Stimulated activated naive CD8-positive, alpha-beta T cell treated with anti-CD3 and anti-CD28 coated beads, Interleukin-15, Interleukin-2, amounts not matched to agents 100 U/mL and 50 U/mL, for 24 hours (primary cell): ENCODE results near the gene GNB3.
"Not testable (repeated sequence)": the region's sequence is repeated elsewhere in the genome, so short reads cannot be mapped to it uniquely, and the experiment has no call there.

ENCODE experiments used
- ATAC-seq: fragments of 150-1000 bp; cut with Tn5 transposase; one replicate; pipeline ENCODE4 v1.10.0; 2021
- DNase-seq: peaks from one replicate; pipeline ENCODE4 v3.0.0; 2021

GNB3 gene

DNA sequence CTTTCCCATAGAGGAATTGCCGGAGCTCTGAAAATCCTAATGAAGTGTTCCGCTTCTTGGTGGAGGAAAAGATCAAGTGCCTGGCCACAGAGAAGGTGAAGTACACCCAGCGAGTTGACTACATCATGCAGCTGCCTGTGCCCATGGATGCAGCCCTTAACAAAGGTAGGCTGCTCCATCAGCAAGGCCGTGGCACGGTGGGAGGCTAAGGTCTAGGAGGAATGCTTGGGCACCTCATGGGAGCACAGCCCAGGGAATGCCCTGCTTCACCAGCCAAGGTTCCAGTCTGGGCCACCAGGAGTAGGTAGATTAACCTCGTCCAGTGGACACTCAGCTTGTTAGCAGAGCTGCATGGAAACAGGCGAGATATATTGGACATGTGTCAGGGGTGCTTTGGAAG lies 20.2 kb downstream of the GNB3 start:
- DNase-seq = no peak
- no peak for ATAC-seq

DNA sequence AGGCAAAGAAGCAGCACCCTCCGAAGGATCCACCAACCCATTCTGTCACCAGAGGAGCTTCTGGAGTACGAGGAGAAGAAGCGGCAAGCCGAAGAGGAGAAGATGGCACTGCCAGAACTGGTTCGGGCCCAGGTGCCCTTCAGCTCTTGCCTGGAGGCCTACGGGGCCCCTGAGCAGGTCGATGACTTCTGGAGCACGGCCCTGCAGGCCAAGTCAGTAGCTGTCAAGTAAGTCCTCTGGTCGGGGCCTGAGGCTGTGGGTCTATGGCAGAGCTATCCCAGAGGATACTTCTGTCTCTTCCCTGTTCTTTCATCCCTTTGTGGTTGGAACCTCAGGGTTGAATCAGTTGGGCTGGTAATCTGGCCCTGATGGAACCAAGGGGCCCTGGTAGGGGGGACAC lies 20.7 kb downstream of the GNB3 start:
- no peak for ATAC-seq
- no peak for DNase-seq

DNA sequence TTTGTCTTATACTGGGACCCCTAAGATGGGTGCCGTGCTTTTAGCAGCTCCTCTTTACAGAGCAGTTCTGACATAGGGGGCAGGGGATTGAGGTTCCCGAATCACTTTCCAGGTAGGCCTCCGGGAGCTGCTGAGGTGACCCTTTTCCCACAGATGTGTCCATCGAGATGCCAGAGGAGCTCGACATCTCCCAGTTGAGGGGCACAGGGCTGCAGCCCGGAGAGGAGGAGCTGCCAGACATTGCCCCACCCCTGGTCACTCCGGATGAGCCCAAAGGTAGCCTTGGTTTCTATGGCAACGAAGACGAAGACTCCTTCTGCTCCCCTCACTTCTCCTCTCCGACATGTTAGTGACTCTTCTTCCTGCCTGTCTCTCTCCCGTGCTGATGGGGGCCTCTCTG lies 22.3 kb downstream of the GNB3 start:
- ATAC-seq (no peak), DNase-seq (no peak)

DNA sequence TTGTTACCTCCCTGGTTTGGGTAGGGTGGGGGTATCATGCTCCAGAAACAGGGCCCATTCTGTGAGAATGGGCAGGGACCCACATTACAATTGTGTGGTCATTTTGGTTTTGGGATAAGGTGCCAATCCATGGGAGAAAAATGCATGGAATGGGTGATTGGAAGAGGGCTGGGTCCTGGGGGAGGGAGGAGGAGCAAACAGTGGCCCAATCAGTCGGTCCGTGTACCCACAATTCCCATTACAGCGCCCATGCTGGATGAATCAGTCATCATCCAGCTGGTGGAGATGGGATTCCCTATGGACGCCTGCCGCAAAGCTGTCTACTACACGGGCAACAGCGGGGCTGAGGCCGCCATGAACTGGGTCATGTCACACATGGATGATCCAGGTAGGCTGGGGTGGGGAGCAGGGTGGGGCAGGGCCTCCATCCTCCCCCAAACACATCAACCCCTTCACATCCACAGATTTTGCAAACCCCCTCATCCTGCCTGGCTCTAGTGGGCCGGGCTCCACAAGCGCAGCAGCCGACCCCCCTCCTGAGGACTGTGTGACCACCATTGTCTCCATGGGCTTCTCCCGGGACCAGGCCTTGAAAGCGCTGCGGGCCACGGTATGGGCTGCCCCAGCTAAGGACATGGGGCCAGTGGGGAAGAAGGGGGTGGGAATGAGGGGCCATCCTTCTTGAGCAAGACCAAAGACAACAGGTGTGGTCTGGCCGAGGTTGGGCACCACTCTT lies 23.0 kb downstream of the GNB3 start:
- DNase-seq = no peak
- no peak for ATAC-seq

DNA sequence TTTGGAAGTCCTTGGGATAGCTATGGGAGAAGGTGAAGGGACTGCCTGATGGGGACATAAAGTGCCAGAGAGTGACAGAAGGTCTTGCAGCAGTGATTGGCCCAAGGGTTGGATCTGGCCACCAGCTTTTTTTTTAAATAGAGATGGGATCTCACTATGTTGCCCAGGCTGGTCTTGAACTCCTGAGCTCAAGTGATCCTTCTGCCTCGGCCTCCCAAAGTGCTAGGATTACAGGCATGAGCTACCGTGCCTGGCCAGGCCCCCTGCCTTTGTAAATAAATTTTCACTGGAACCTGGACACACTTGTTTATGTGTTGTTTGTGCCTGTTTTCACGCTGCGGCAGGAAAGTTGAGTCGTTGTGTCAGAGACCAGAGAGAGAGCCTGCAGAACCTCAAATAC lies 24.6 kb downstream of the GNB3 start:
- not testable (repeated sequence) for DNase-seq, ATAC-seq

DNA sequence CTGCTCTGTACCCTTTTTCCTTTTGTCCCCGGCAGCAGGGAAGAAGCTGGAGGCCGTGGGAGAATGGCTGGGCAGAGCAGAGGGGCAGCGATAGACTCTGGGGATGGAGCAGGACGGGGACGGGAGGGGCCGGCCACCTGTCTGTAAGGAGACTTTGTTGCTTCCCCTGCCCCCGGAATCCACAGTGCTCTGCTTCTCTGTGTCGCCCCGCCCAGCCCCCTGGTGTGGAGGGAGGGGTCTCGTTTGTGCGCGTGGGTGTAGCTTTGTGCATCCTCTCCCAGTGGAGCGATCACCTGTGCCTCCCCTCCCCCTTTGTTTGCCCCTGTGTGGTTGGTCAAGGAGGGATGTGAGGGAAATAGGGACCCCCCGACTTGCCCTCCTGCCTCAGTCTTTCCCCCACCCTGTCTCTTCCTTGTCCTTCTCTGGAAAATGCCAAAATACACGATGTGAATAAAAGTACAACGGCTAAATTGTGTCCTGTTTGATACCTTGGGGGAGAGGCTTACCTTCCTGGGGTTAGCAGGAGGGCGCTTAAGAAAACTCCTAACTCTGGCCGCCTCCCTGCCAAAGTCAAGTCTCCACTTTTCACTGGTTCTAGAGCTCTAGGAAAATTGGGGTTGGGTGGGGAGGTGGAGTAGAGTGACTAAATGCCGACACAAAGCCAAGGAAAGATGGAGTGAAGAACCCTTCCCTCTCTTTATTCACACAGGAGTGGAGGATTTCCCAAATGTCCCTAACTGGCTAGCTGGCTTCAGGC lies 25.6 kb downstream of the GNB3 start:
- ATAC-seq (no peak), DNase-seq (no peak)

DNA sequence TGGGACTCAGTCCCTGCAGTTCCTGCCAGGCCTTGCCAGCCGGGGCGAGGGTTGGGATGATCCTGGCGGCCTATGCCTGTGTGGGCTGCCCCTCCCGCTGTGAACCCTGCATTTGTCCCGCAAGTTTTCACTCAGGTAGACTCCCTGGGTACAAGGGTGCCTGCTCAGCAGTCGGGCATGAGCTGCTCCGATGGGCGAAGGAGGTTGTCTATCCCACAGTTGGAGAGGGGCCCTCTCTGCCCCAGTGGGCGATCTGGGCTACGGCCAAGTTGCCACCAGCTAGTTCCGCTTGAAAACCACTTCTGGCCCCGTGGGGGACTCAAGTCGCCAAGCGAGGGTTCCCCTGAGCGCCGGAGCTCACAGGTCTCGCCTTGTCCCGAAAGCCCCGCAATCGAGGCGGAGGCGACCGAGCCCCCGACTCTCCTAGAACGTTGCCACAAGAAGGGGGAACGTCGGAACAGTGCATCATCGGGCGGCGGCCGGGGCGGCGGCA lies 26.2 kb downstream of the GNB3 start:
- ATAC-seq (peak; percentile 1), DNase-seq (no peak)

DNA sequence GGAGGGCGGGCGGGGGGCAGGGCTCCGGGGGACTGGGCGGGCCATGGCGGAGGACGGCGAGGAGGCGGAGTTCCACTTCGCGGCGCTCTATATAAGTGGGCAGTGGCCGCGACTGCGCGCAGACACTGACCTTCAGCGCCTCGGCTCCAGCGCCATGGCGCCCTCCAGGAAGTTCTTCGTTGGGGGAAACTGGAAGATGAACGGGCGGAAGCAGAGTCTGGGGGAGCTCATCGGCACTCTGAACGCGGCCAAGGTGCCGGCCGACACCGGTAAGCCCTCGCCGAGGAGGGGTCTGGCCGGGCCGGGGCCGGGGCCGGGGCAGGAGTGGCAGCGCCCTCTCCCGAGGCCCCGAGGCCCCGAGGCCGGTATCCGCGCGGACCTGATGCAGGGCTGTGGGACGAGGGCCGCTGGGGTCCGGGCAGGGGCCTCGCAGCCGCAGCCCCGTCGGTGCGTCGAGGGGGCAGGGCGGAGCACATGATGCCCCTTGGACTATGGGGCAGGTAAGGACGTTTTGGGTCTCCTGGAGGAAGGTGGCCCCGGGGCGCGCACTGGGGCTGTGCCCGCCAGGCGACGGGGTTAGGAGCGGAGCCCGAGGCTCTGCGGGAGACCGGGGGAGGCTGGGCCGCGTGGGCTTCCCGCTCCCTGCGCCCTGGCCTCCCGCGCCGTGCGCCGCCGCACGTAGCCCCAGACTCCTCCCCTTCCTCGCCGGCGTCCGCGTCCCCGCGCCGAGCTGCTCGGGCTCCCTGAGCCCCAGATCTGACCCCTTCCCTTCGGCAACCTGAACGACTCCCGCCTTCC lies 26.9 kb downstream of the GNB3 start, which contains the start of gene TPI1:
TPI1 (plus strand) TSS at position 119 of the 798 bp plus-strand sequence; CDS start at position 155, 36 bp downstream.
- peak; percentile 88 for DNase-seq

DNA sequence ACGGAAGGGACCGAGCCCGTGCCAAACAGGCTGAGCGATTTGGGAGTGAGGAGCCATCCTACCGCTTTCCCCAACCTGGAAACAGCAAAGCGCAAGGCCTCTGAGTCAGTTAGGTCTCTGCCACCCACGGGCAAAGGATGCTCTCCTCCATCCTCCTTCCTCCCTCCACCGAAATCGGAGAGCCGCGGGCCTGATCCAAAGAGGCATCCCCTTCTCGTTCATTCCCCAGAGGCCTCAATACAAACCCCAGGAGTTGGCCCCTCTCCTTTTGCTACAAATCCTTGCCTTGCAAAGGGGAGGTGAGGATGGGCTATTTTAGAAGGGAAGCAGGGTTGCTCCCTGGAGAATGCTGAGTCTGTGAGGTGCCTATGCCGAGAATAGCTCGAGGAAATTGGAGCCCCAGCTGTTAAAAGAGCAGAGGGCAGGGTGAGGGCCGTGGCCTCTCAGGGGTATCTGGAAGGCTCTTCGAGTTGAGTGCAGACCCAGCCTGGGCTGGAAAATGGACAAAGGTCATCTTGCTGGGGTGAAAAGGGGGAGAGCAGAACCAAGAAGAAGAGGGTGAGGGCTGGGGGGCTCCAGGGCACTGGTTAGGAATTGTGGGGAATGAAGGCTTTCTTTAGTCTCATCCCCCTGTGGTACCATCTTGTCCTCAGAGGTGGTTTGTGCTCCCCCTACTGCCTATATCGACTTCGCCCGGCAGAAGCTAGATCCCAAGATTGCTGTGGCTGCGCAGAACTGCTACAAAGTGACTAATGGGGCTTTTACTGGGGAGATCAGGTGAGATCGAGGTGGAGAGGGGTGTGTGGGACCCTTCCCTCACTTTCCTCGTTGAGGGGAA lies 27.7 kb downstream of the GNB3 start:
- DNase-seq (no peak), ATAC-seq (no peak)

More for the DNA sequence above, 26.9 kb downstream of the GNB3 start, which contains the start of gene TPI1:
- peak; percentile 67 for ATAC-seq

DNA sequence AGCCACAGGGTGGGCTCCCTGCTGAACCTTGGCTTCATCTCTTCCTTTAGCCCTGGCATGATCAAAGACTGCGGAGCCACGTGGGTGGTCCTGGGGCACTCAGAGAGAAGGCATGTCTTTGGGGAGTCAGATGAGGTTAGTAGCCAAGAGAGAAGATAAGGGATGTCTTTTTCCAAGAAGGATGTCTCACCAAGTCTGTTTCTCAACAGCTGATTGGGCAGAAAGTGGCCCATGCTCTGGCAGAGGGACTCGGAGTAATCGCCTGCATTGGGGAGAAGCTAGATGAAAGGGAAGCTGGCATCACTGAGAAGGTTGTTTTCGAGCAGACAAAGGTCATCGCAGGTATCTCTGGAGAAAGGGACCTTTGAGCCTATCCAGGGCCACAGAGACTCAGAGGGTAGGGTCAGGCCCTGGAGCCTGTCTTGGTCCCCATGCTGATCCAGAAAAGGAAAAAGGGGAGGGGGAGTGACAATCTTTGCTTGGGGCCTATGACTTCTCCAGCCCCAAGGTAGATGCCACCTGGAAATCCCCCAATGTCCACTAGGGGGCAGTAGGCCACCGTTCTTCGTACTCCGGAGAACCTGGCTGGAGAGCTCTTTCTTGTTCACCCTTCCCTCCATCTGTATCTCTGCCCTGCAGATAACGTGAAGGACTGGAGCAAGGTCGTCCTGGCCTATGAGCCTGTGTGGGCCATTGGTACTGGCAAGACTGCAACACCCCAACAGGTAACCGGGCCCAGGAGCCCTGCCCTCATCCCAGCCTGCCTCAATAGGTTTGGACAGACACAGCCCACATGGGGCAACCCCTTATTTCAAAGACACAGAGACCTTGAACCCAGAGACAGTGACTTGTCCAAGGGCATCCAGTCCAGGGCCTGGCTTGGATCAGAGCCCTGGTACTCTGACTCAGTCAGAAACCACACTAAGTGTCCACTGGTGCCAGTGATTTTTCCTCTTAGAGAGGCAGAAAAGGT lies 28.6 kb downstream of the GNB3 start:
- peak; percentile 85 for DNase-seq
- ATAC-seq = no peak

DNA sequence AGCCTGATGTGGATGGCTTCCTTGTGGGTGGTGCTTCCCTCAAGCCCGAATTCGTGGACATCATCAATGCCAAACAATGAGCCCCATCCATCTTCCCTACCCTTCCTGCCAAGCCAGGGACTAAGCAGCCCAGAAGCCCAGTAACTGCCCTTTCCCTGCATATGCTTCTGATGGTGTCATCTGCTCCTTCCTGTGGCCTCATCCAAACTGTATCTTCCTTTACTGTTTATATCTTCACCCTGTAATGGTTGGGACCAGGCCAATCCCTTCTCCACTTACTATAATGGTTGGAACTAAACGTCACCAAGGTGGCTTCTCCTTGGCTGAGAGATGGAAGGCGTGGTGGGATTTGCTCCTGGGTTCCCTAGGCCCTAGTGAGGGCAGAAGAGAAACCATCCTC lies 29.6 kb downstream of the GNB3 start:
- ATAC-seq, DNase-seq: not testable (repeated sequence)

DNA sequence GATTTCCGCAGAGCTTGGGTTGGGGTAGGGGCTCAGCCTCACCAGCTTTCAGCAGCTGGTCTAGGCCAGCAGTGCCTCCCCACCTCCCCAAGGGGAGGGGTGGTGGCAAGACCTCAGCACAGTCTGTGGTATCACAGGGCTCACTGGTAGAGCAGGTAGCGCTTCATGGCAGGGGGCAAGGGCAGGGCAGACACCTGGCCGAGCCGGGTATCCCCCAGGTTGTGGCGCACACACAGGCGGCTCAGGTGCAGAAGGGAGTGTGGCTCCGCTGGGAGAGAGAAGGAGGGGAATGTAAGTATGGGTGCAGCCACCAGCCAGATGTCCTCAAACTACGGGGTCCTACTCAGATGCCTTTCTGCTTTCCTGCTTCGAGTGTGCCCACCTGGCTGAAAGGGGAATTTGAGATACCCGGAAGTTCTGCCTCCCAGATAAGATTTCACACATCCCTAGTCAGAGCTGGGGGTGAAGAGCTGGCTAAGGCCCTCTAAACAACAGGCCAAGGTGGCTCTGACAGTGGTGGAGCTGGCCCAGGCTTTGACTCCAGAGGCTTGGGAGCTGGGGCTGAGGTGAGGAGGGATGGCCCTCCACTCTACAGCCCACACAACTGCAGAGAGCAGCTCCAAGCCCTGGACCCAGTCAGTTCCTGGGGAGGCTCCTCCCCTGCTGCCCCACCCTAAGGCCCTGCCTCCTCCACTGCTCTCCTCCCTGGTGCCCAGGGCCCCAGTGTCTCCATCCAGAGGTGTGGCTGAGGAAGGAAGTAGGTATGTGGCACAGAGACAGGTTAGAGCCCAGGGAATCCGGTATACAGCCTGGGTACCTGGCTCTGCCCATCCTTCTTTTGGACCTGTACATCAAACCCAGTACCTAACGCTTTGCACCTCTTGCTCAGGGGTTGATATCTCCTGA lies 30.6 kb downstream of the GNB3 start:
- DNase-seq (peak; percentile 63), ATAC-seq (peak; percentile 12)

DNA sequence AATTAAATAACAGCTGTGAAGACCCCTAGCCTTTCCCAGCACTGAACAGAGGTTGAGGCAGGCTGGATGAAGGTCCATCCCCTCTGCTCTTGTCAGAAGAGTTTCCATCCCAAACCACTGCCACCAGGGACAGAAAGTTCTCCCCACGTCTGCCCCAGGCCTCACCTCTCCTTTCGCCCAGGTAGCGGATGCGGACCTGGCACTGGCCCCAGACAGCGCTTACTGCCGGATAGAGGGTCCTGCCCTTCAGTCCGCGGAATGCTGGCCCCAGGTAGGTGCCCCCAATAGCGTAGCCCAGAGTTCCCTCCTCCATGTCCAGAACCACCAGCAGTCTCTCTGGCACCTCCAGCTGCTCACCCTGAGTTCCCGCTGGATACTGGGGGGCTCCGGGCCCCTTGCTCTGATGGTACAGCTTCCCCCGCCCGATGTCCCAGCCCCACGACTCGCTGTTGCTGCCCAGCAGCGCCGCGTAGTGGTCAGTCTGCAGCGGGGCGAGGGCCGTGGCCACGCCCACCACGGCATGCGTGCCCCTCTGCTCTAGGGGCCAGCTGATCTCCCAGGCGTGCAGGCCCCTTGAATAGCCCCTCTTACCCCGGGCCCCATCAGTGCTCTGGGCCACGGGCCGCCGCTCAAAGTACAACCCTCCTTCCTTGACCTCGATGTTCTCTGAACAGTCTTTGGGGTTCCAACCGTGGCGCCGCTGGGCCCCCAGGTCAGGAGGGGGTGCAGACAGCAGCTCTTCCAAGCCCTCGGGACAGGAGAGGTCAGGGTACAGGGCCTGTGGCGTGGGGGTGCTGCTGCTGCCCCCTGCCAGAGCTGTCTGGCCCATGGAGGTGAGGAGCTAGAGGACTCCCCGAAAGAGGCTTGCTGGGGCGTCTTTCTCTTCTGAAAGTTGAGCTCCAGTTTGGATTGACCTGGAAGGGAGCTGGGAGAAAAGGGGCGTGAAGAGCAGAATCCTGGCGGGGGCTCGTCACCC lies 31.6 kb downstream of the GNB3 start:
- ATAC-seq (peak; percentile 42), DNase-seq (peak; percentile 92)

DNA sequence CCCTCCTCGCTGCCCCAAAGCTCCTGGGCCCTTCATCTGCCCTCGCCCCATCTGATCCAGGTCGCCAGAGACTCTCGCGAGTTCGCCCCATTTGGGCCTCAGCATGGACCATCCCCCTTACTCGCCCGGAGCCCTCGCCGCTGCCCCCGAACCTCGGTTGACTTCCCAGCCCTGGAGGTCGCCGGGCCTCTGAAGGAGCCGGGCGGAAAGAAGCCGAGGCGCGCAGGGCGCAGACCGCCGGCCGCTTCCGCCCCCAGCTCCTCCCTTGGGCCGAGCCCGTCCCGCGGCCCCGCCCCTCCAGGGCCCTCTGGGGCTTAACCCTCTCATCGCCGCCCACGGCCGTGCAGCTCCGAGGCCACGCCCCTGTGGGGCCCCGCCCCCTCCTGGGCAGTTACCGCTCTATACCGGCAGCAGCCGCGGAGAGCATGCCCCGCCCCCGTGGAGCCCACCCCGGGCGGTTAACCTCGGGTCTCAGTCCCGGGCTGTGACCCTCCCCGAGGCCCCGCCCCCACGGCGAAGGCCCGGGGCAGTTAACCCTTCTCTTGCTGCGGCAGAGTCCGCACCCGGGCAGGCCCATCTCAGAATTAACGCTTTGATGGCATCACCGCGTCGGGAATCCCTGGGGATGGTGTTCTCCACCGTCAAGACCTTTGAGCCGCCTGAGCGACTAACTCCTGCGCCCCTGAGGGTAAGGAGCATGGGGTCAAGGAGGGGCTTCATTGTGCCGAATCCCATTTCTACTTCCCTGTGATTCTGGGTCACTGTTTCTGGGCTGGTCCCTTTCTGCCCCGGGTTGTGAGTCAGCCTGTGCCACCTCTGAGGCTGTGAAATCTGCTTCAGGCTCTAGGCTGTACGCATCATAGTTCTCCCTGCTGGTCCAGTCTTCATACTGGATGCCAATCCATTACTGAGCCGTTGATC lies 32.6 kb downstream of the GNB3 start, which contains the start of gene SPSB2:
SPSB2 (minus strand) TSS at position 210 of the 921 bp plus-strand sequence. CDS start 402 bp downstream, outside the sequence.
- ATAC-seq = peak; percentile 83

DNA sequence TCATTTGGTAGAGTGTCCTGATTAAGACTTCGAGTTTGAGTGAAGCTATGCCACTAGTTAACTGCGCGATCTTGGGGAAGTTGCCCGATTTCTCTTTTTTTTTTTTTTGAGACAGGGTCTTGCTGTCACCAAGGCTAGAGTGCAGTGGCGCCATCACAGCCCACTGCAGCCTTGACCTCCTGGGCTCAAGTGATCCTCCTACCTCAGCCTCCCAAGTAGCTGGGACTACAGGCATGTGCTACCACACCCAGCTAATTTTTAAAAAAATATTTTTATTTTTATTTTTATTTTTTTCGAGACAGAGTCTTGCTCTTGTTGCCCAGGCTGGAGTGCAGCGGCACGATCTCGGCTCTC lies 33.3 kb downstream of the GNB3 start:
- DNase-seq, ATAC-seq: not testable (repeated sequence)

More for the DNA sequence above, 32.6 kb downstream of the GNB3 start, which contains the start of gene SPSB2:
- DNase-seq = peak; percentile 100

DNA sequence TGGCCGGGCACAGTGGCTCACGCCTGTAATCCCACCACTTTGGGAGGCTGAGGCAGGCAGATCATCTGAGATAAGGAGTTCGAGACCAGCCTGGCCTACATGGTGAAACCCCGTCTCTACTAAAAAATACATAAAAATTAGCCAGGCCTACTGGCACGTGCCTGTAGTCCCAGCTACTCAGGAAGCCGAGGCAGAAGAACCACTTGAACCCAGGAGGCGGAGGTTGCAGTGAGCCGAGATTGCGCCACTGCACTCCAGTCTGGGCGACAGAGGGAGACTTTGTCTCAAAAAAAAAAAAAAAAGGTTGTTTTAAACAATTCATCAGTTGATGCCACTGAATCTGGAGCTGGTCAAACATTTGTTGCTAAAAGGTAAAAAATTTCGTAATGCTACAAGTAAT lies 39.1 kb downstream of the GNB3 start:
- DNase-seq, ATAC-seq: not testable (repeated sequence)

DNA sequence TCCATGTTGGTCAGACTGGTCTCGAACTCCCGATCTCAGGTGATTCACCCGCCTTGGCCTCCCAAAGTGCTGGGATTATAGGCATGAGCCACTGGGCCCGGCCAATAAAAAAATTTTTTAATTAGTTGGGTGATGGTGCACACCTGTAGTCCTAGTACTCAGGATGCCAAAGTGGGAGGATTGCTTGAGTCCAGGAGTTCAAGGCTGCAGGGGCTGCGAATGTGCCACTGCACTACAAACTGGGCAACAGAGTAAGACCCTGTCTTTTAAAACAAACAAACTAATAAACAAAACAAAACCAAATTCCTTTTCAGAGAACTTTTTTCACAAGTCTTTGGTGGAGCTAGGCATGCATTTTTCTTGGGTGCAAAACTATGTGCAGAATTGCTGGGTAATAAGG lies 42.5 kb downstream of the GNB3 start:
- no peak for DNase-seq
- no peak for ATAC-seq
